H1 (cell line): ENCODE measurements around the gene TMEM139. TPM values are rescaled to one million over a fixed set of nuclear protein-coding genes. Genes with fewer than 3 reads are reported as not detected.

ENCODE experiments used
- CHD2 ChIP-seq: IDR thresholded peaks from 2 replicates; pipeline ENCODE4 v1.6.1; 2012; ENCODE audit warnings: low read length, improper control_type of control experiment
- FOSL1 ChIP-seq: IDR thresholded peaks from 2 replicates; pipeline ENCODE4 v1.6.1; 2011; ENCODE audit warnings: mild to moderate bottlenecking, low read depth, low read length, moderate library complexity; ENCODE audit not compliant: insufficient read depth
- GABPA ChIP-seq: IDR thresholded peaks from 2 replicates; pipeline ENCODE4 v1.6.1; 2011; ENCODE audit warnings: mild to moderate bottlenecking, low read length, moderate library complexity, borderline replicate concordance; ENCODE audit not compliant: insufficient read depth
- KDM5A ChIP-seq: fragments of 200-600 bp; IDR thresholded peaks from 2 replicates; pipeline ENCODE4 v1.7.1; 2012; ENCODE audit warnings: mild to moderate bottlenecking, low read length, inconsistent platforms, mixed read lengths
- NANOG ChIP-seq: IDR thresholded peaks from 2 replicates; pipeline ENCODE4 v1.6.1; 2011; ENCODE audit warnings: low read length, low read depth, mild to moderate bottlenecking, inconsistent platforms; ENCODE audit not compliant: insufficient read depth, poor library complexity, severe bottlenecking
- polyA plus RNA-seq, 7 experiments: library from polyadenylated mRNA; depleted of rRNA in 3 of 7; stranded (reverse) in 5 of 7; unstranded in 2 of 7; fragments of >200 nt in 5 of 7; fragments of 200-250 nt in 2 of 7; gene quantifications; 1 replicate in 5 of 7; 2 replicates in 1 of 7; 4 replicates in 1 of 7; pipeline versions ENCODE4 v1.2.1 to v1.2.3, GENCODE V29; 2011 to 2013; ENCODE audit warnings: missing spikeins in 2 of 7, mixed read lengths in 2 of 7
- total RNA-seq: library from RNA; stranded (reverse); fragmentation: NEBNext Ultra II Directional; extraction: Animal tissue kit (Norgen Biotek cat#: 25700); gene quantifications from 2 replicates; pipeline ENCODE4 v1.2.1, GENCODE V29; 2021

TMEM139 gene
- total and polyA plus RNA-seq, 2 of the 8 experiments (the other 6 are each of a cell fraction or from before 2014, with no cell fraction given) = 3.2 to 6.7 TPM

DNA sequence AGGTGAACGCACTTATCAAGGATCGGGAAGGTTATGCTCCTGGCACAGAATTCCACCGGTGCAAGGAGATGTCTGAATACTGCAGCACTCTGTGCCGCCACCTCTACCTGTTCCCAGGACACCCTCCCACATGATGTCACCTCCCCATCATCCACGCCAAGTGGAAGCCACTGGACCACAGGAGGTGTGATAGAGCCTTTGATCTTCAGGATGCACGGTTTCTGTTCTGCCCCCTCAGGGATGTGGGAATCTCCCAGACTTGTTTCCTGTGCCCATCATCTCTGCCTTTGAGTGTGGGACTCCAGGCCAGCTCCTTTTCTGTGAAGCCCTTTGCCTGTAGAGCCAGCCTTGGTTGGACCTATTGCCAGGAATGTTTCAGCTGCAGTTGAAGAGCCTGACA lies 20.2 kb downstream of the TMEM139 start (continued):
- TF ChIP-seq GABPA (no peak), FOSL1 (no peak), NANOG (no peak), CHD2 (no peak), KDM5A (no peak)
